GM19328 (cell line): ENCODE results near the gene ZNF785.
"Not testable (repeated sequence)": the region's sequence is repeated elsewhere in the genome, so short reads cannot be mapped to it uniquely, and the experiment has no call there.

Source experiments
- ATAC-seq: cut with Tn5 transposase; IDR thresholded peaks from one replicate; pipeline ENCODE4 v1.9.1; 2021; ENCODE audit warnings: mild to moderate bottlenecking, moderate library complexity; ENCODE audit not compliant: unreplicated experiment

Gene ZNF785

DNA sequence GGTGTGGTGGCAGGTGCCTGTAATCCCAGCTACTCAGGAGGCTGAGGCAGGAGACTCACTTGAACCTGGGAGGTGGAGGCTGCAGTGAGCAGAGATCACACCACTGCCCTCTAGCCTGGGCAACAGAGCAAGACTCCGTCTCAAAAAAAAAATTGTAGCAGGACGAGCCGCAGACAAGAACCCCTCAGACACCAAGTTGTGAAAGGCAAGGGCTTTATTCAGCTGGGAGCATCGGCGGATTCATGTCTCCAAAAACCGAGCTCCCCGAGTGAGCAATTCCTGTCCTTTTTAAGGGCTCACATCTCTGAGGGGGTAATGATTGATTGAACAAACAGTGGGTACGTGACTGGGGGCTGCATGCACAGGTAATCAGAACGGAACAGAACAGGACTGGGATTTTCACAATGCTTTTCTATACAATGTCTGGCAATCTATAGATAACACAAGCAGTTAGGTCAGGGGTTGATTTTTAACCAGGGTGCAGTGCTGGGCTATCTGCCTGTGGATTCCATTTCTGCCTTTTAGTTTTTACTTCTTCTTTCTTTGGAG lies 44.5 kb downstream of the ZNF785 start:
- not testable (repeated sequence) for ATAC-seq

GRCh38 chr16:30539986-30540526 lies 45.4 kb downstream of the ZNF785 start:
- not testable (repeated sequence) for ATAC-seq

GRCh38 chr16:30539000-30539964 lies 46.2 kb downstream of the ZNF785 start:
- ATAC-seq, result no peak

DNA sequence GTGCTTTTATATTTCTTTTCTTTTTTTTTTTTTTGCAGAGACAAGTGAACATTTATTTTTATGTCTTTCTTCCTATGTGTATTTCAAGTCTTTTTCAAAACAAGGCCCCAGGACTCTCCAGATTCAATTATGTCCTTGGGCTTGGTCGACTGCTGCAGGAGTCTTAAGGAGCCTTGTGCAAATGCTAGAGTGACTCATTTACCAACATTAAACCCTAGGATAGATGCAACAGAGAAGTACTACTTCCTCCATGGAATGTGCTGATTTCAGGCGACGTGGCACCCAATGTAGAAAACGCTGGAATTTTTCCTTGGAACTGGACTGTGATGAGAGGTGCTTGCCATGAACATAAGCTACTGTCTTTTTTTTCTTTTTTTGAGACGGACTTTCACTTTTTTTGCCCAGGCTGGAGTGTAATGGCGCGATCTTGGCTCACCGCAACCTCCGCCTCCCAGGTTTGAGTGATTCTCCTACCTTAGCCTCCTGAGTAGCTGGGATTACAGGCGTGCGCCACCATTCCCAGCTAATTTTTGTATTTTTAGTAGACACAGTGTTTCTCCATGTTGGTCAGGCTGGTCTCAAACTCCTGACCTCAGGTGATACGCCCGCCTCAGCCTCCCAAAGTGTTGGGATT lies 49.0 kb downstream of the ZNF785 start:
- ATAC-seq, result not testable (repeated sequence)

GRCh38 chr16:30535777-30536190 lies 49.7 kb downstream of the ZNF785 start:
- no peak for ATAC-seq

GRCh38 chr16:30535106-30535776 lies 50.3 kb downstream of the ZNF785 start:
- ATAC-seq, result no peak

GRCh38 chr16:30534368-30535105 lies 51.0 kb downstream of the ZNF785 start, which contains the start of gene ZNF747:
ZNF747 (minus strand) TSS chr16:30534858; CDS start chr16:30534679, 179 bp downstream.
- peak; percentile 64 for ATAC-seq

GRCh38 chr16:30533748-30534367 lies 51.6 kb downstream of the ZNF785 start:
- ATAC-seq, result peak; percentile 12

DNA sequence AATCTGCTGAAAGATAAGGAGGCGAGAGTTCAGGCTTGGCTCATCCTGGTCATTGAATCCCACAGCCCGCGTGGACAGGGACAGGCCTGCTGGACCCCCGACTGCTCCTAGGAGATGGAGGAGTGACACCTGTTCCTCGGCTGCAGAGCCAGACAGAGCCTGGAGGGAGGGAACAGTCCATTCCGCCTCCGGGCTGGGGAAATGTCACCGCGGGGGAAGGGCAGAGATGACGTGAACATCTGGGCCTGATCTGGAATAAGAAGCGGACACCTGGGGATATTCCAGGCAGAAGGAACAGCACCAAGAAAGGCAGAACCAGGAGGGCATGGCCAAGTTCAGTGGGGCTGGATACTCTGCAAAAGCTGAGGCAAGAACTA lies 52.4 kb downstream of the ZNF785 start:
- ATAC-seq, result no peak

DNA sequence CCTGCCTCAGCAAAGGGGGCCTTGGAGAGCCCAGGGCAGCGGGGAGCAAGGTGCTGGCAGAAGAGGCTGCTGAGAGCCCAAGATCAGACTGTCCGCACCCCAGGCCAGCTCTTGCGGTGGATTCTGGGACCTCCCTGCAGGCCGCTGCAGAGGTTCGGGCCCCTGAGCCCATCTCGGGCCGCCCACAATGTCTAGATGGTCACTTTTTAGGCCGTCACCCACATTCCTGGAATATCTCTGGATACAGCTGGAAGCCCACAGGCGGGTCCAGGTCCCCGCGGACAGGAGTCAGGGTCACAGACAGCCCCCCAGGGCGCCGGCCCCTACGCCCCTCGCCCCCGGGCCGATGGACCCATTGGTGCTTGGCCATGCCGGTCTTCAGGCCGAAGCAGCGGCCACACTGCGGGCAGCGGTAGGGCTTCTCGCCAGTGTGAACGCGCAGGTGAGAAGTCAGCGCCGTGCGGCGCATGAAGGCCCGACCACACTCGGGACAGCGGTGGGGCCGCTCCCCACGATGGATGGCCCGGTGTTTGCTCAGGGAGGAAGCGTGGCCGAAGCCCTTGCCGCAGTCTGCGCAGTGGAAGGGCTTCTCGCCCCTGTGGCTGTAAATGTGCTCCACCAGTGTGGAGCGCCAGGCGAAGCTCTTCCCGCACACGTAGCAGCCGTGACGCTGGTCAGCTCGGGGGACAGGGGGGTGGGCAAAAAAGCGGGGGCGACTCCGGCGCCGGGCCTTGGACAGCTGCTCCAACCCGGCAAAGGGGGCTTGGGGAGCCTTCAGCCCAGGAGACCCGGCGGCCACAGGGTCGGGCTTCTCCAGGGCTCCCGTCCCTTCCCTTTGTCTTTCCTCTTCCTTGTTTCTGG lies 53.0 kb downstream of the ZNF785 start:
- no peak for ATAC-seq
